Measurements from ENCODE around the gene PLP1.

Gene PLP1

GRCh38 chrX:103734125-103734760 lies 42.4 kb upstream of the PLP1 start:
- TF ChIP-seq, protein P1, sequence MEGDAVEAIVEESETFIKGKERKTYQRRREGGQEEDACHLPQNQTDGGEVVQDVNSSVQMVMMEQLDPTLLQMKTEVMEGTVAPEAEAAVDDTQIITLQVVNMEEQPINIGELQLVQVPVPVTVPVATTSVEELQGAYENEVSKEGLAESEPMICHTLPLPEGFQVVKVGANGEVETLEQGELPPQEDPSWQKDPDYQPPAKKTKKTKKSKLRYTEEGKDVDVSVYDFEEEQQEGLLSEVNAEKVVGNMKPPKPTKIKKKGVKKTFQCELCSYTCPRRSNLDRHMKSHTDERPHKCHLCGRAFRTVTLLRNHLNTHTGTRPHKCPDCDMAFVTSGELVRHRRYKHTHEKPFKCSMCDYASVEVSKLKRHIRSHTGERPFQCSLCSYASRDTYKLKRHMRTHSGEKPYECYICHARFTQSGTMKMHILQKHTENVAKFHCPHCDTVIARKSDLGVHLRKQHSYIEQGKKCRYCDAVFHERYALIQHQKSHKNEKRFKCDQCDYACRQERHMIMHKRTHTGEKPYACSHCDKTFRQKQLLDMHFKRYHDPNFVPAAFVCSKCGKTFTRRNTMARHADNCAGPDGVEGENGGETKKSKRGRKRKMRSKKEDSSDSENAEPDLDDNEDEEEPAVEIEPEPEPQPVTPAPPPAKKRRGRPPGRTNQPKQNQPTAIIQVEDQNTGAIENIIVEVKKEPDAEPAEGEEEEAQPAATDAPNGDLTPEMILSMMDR (IDR thresholded peaks at IDR 0.05; ENCODE audit: insufficient read depth, low read depth, low read length, missing control alignments): no peak
- DNase-seq (ENCODE audit: low read depth): no peak
- H3K4me3 ChIP-seq (ENCODE audit: low read depth, low read length): no peak overlapping the region

DNA sequence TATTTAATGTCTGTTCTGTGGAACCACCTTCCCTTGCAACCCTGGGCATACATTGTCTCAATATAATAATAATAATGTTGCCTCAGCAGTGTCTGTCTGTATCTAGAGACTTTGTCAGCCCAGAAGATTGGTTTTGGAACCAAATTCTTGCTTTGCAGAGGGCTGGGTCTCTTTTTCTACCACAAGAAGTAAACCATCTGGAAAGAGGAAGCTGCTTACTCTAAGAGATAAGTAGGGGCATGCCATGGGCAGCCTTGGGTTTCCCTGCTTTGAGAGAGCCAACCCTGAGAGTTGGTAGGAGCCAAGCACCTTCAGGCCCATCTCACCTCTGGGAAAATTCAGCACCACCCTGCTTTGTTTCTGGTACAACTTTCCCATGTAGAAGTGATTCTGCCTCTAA lies 38.9 kb upstream of the PLP1 start:
- TF ChIP-seq, protein P1 (IDR thresholded peaks at IDR 0.05; ENCODE audit: insufficient read depth, low read depth, low read length, missing control alignments): no peak
- no peak for DNase-seq (ENCODE audit: low read depth)
- no peak overlapping the region for H3K4me3 ChIP-seq (ENCODE audit: low read depth, low read length)

DNA sequence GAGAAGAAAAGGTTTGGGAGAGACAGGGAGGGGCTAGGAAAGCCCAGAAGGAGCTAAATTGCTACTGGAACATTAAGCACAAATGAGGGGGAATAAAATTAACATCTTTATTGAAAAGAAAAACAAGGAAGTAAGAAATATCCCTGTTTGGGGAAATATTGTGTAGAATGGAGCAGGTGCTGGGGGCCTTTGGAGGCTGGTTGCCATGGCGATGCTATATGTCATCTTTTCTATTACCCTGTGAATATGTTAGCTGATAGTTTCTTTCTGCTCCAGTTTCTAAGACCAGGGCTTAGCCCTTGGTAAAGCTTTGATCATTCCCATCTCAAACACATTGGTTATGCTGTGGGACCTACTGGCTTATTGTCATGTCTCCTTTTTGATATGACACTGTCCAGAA lies 37.2 kb upstream of the PLP1 start:
- no peak overlapping the region for H3K4me3 ChIP-seq (ENCODE audit: low read depth, low read length)
- TF ChIP-seq, protein P1 (IDR thresholded peaks at IDR 0.05; ENCODE audit: insufficient read depth, low read depth, low read length, missing control alignments): no peak
- DNase-seq (ENCODE audit: low read depth): no peak

DNA sequence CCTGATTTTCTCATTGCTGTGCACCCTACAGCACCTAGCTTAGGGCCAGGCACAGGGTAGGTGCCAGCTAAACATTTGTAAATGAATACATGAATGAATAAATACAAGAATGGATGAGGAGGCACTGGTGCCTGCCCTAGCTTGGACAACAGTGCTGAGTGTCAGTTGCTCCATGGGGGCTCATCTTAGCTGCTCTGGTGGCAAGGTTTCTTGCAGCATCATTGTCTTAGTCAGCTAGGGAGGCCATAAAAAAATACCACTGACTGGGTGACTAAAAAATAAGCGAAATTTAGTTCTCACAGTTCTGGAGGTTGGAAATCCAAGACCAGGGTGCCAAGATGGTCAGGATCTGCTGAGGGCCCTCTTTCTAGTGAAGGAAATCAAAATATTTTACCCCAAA lies 34.8 kb upstream of the PLP1 start:
- TF ChIP-seq, protein P1 (IDR thresholded peaks at IDR 0.05; ENCODE audit: insufficient read depth, low read depth, low read length, missing control alignments): no peak
- DNase-seq (ENCODE audit: low read depth): no peak
- no peak overlapping the region for H3K4me3 ChIP-seq (ENCODE audit: low read depth, low read length)

DNA sequence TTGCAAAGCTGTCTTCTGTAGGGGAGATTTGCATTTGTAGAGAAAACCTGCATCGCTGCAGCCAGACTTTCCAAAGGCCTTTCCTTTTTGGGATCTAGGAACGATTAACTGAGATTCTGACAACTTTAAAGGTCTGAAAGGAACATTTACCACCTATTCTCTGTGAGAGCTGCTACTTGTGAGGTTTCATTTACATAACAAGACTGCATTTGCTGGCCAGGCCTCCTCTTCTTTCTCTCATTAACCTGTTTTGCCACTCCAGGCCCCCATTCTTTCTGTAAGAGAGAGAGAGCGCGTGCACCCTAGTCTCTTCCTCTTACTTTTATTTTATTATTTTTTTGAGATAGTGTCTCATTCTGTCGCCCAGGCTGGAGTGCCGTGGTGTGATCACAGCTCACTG lies 34.3 kb upstream of the PLP1 start:
- TF ChIP-seq, protein P1 (IDR thresholded peaks at IDR 0.05; ENCODE audit: insufficient read depth, low read depth, low read length, missing control alignments): no peak
- no peak for DNase-seq (ENCODE audit: low read depth)
- no peak overlapping the region for H3K4me3 ChIP-seq (ENCODE audit: low read depth, low read length)

- TF ChIP-seq, protein P1 (IDR thresholded peaks at IDR 0.05; ENCODE audit: insufficient read depth, low read depth, low read length, missing control alignments): no peak
- H3K4me3 ChIP-seq (ENCODE audit: low read depth, low read length): no peak overlapping the region
- DNase-seq (ENCODE audit: low read depth): no peak
These were observed 29.5 kb upstream of the PLP1 start for GRCh38 chrX:103747163-103747562.

- TF ChIP-seq, protein P1 (IDR thresholded peaks at IDR 0.05; ENCODE audit: insufficient read depth, low read depth, low read length, missing control alignments): no peak
- no peak for DNase-seq (ENCODE audit: low read depth)
- no peak overlapping the region for H3K4me3 ChIP-seq (ENCODE audit: low read depth, low read length)
These were observed 22.2 kb upstream of the PLP1 start for GRCh38 chrX:103754401-103754800.
